Transverse colon (tissue), 4 donors: Measurements from ENCODE around the gene CRYM. TPM values are rescaled to one million over a fixed set of nuclear protein-coding genes. Genes with fewer than 3 reads are reported as not detected.
A peak's percentile ranks its signal among the peaks of the same experiment; 100 is the strongest.
"Not testable (repeated sequence)": the region's sequence is repeated elsewhere in the genome, so short reads cannot be mapped to it uniquely, and the experiment has no call there.

Source experiments
- DNase-seq: peaks from one replicate; pipeline ENCODE4 v3.0.0-alpha.2; 2019
- H3K27ac ChIP-seq, 4 donors: fragments of 200-600 bp; sonication (generic); 2 replicates each; pipeline ENCODE4 v1.5.1; 2016 to 2018; ENCODE audit warnings: inconsistent platforms in 4 of 4
- H3K27me3 ChIP-seq: fragments of 200-600 bp; sonication (generic); 2 replicates; pipeline ENCODE4 v1.5.1; 2017; ENCODE audit warnings: inconsistent platforms
- H3K36me3 ChIP-seq, 4 donors: fragments of 200-600 bp; sonication (generic); 2 replicates each; pipeline ENCODE4 v1.5.1; 2017 to 2019; ENCODE audit warnings: inconsistent platforms in 4 of 4
- H3K4me1 ChIP-seq, 4 donors: fragments of 200-600 bp; sonication (generic); 2 replicates each; pipeline ENCODE4 v1.5.1; 2017 to 2020; ENCODE audit warnings: inconsistent platforms in 4 of 4
- H3K4me3 ChIP-seq, 4 donors: fragments of 200-600 bp; sonication (generic); 1 replicate in 1 of 4; 2 replicates in 3 of 4; pipeline versions ENCODE4 v1.5.1 to v1.6.1; 2017 to 2019; ENCODE audit warnings: inconsistent platforms in 4 of 4
- H3K9me3 ChIP-seq, 2 donors: fragments of 200-600 bp; sonication (generic); 2 replicates each; pipeline ENCODE4 v1.5.1; 2017 to 2019; ENCODE audit warnings: inconsistent platforms in 2 of 2
- EP300 ChIP-seq: sonication (generic); formaldehyde crosslinking; IDR thresholded peaks from one replicate; pipeline ENCODE4 v1.6.1; 2017; ENCODE audit warnings: antibody characterized with exemption, low read depth
- POLR2A ChIP-seq: fragments of 450-650 bp; IDR thresholded peaks from one replicate; pipeline ENCODE4 v1.6.1; 2016; ENCODE audit warnings: antibody characterized with exemption, mild to moderate bottlenecking, moderate library complexity
- POLR2AphosphoS5 ChIP-seq, 3 donors: sonication (generic); formaldehyde crosslinking; IDR thresholded peaks; one replicate each; pipeline ENCODE4 v1.6.1; 2016; ENCODE audit warnings: antibody characterized with exemption in 3 of 3
- WGBS, 2 donors: methylation state at CpG; one replicate each; pipeline ENCODE4 v1.1.5; 2018; ENCODE audit warnings: low coverage in 1 of 2; 5-methylcytosine and 5-hydroxymethylcytosine counted together
- in situ Hi-C, 4 donors: fragments of 200-750 bp; cut with MboI; loops; one replicate each; pipeline versions ENCODE4 v1.15.0 to v1.15.1; 2017; ENCODE audit warnings: low sequenced_read_pairs in 3 of 4, low pct_ligation_motif_present in 1 of 4, low pct_unique_long_range_greater_than_20kb in 1 of 4
- intact Hi-C: fragments of 100-400 bp; cut with DNase I; formaldehyde crosslinking; loops from one replicate; pipeline ENCODE4 v1.15.1; 2023; ENCODE audit warnings: low total_unique reads
- total RNA-seq, 4 donors: library from RNA; depleted of rRNA; stranded (reverse); fragments of >200 nt; gene quantifications; one replicate each; pipeline ENCODE4 v1.1.0, GENCODE V29; 2016
- TF ChIP-seq, protein P1 (sequence below), 5 experiments: fragments of 200-600 bp in 3 of 5; fragments of 450-650 bp in 2 of 5; sonication (generic) in 3 of 5; IDR thresholded peaks; 1 replicate in 2 of 5; 2 replicates in 3 of 5; pipeline ENCODE4 v1.5.1; 2016 to 2017; ENCODE audit warnings: antibody characterized with exemption in 5 of 5, inconsistent platforms in 3 of 5, mild to moderate bottlenecking in 2 of 5, moderate library complexity in 1 of 5

CRYM gene
- total RNA-seq, 4 donors from 2014 or later = 5.6 to 23.1 (median 18.3) TPM; not detected in 1

GRCh38 chr16:21277045-21277926 lies 804 bp downstream of the CRYM start:
- intact Hi-C loops = no loop called here
- WGBS, 2 donors = 74 to 86% methylated on average over 3 to 16 of the region's 17 CpGs
- H3K27ac ChIP-seq = peak overlapping the region in 1 of 4 donors; percentile 59
- H3K4me3 ChIP-seq = peak overlapping the region in 3 of 4 donors; percentile 35 to 62 (median 47)
- peaks cover 25% of the 10 kb centered on the region for H3K27me3 ChIP-seq
- in situ Hi-C loops = loop anchor here in 3 of 4 donors (10.0 to 25.0 kb wide), 2 partner anchors 90 to 92 kb away; no protein-coding TSS in a partner anchor
- DNase-seq = no peak
- H3K36me3 ChIP-seq = no peaks in the 10 kb centered on the region
- H3K4me1 ChIP-seq = peaks cover 0 to 15% (median 5%) of the 10 kb centered on the region in 4 donors
- TF ChIP-seq POLR2AphosphoS5 (IDR thresholded peaks at IDR 0.05) = no peak
- H3K9me3 ChIP-seq = no peaks in the 10 kb centered on the region

- intact Hi-C loops = no loop called here
- 78 to 83% methylated on average over 4 to 9 of the region's 9 CpGs for WGBS, 2 donors
- H3K36me3 ChIP-seq = no peaks in the 10 kb centered on the region
- peaks cover 22% of the 10 kb centered on the region for H3K27me3 ChIP-seq
- no peak for DNase-seq
- H3K4me3 ChIP-seq = no peak overlapping the region
- H3K4me1 ChIP-seq = peaks cover 0 to 15% (median 5%) of the 10 kb centered on the region in 4 donors
- no peak overlapping the region for H3K27ac ChIP-seq
- H3K9me3 ChIP-seq = no peaks in the 10 kb centered on the region
- TF ChIP-seq POLR2AphosphoS5 (IDR thresholded peaks at IDR 0.05) = no peak
- TF ChIP-seq EP300 = no peak
- TF ChIP-seq, protein P1, sequence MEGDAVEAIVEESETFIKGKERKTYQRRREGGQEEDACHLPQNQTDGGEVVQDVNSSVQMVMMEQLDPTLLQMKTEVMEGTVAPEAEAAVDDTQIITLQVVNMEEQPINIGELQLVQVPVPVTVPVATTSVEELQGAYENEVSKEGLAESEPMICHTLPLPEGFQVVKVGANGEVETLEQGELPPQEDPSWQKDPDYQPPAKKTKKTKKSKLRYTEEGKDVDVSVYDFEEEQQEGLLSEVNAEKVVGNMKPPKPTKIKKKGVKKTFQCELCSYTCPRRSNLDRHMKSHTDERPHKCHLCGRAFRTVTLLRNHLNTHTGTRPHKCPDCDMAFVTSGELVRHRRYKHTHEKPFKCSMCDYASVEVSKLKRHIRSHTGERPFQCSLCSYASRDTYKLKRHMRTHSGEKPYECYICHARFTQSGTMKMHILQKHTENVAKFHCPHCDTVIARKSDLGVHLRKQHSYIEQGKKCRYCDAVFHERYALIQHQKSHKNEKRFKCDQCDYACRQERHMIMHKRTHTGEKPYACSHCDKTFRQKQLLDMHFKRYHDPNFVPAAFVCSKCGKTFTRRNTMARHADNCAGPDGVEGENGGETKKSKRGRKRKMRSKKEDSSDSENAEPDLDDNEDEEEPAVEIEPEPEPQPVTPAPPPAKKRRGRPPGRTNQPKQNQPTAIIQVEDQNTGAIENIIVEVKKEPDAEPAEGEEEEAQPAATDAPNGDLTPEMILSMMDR (IDR thresholded peaks at IDR 0.05) = no peak
- no peak for TF ChIP-seq POLR2A
- in situ Hi-C loops = loop anchor here in 3 of 4 donors (10.0 to 25.0 kb wide), 2 partner anchors 89 to 91 kb away; no protein-coding TSS in a partner anchor
Measured at GRCh38 chr16:21276090-21276489, 2.0 kb downstream of the CRYM start.

GRCh38 chr16:21275529-21275928 lies 2.6 kb downstream of the CRYM start:
- Histone ChIP-seq H3K9me3 (no peaks in the 10 kb centered on the region), H3K4me3 (no peak overlapping the region), H3K27me3 (peaks cover 22% of the 10 kb centered on the region), H3K4me1 (peaks cover 0 to 15% (median 5%) of the 10 kb centered on the region in 4 donors), H3K36me3 (no peaks in the 10 kb centered on the region), H3K27ac (no peak overlapping the region)
- WGBS, 2 donors = 68 to 76% methylated on average over 3 of the region's 3 CpGs
- in situ Hi-C loops (loop anchor here in 3 of 4 donors (10.0 to 25.0 kb wide), 2 partner anchors 88 to 91 kb away; no protein-coding TSS in a partner anchor), intact Hi-C loops (no loop called here)
- DNase-seq = no peak
- TF ChIP-seq POLR2AphosphoS5 (IDR thresholded peaks at IDR 0.05) (no peak), EP300 (no peak)
- TF ChIP-seq, protein P1 (IDR thresholded peaks at IDR 0.05) = no peak

DNA sequence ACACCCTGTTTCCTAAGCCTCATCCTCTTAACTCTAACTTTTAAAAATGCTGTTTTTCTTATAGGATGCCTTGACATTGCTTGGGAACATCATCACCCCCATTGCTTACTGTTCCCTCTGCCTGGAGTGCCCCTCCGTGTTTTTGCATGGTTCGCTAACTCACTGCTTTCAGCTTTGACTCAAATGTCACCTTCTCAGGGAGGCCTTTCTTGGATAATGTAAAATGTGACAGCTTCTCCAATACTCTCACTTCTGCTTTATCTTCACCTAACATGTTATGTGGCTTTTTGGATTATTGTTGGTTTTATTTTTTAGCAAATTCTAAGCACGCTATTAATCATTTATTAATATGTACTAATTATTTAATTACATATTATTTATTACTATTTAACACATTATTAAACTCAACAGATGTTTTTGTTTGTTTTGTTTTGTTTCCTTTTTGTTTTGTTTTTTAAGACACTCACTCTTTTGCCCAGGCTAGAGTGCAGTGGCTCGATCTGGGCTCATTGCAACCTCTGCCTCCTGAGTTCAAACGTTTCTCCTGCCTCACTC lies 3.8 kb downstream of the CRYM start:
- intact Hi-C loops = no loop called here
- in situ Hi-C loops = loop anchor here in 2 of 4 donors (10.0 kb wide), 1 partner anchor 89 kb away; no protein-coding TSS in a partner anchor
- WGBS, 2 donors = 71 to 72% methylated on average over 4 to 5 of the region's 5 CpGs
- Histone ChIP-seq H3K4me1 (peaks cover 0 to 15% (median 5%) of the 10 kb centered on the region in 4 donors), H3K4me3 (no peak overlapping the region), H3K9me3 (no peaks in the 10 kb centered on the region), H3K36me3 (no peaks in the 10 kb centered on the region), H3K27ac (no peak overlapping the region), H3K27me3 (peaks cover 22% of the 10 kb centered on the region)
- TF ChIP-seq EP300 = no peak
- no peak for TF ChIP-seq POLR2AphosphoS5 (IDR thresholded peaks at IDR 0.05)
- TF ChIP-seq, protein P1 (IDR thresholded peaks at IDR 0.05) = no peak
- TF ChIP-seq POLR2A = no peak
- DNase-seq = no peak

DNA sequence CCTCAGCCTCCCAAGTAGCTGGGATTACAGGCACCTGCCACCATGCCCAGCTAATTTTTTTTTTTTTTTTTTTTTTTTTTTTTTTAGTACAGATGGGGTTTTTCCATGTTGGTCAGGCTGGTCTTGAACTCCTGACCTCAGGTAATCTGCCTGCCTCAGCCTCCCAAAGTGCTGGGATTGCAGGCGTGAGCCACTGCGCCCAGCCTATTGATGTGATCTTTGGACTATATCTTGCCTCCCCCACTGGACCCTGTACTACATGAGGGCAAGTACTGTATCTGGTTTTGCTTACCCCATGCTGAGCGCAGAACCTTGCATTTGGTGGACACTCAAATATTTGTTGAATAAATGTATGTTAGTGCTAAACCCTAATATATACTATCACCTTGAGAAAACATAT lies 5.3 kb downstream of the CRYM start:
- DNase-seq, H3K36me3 ChIP-seq, H3K27ac ChIP-seq, intact Hi-C loops, H3K9me3 ChIP-seq, H3K4me3 ChIP-seq, H3K4me1 ChIP-seq: not testable (repeated sequence)
- WGBS, 2 donors = 98% methylated on average over 3 of the region's 3 CpGs; no CpG with 5 or more reads in 1 of the 2 donors
- in situ Hi-C loops = loop anchor here in 2 of 4 donors (10.0 kb wide), 1 partner anchor 88 kb away; no protein-coding TSS in a partner anchor
- H3K27me3 ChIP-seq = peaks cover 13% of the 10 kb centered on the region
